HCT116 (cell line): ENCODE data around the gene HPCAL1. TPM values are rescaled to one million over a fixed set of nuclear protein-coding genes. Genes with fewer than 3 reads are reported as not detected.

ENCODE experiments used
- ATAC-seq: fragments of 200-7000 bp; cut with Tn5 transposase; 2 replicates; pipeline ENCODE4 v1.9.1; 2020; ENCODE audit warnings: mild to moderate bottlenecking, moderate library complexity
- BruUV-seq: library from RNA; stranded (reverse); fragments of 400-500 nt; replicated peaks from 2 replicates; lab custom pipeline; 2021; lab: Mats Ljungman, UMichigan
- CTCF ChIA-PET: fragments of 300-600 bp; sonication (Branson Sonifier 250); formaldehyde crosslinking; loops from one replicate; lab custom pipeline; 2021; ENCODE audit warnings: antibody characterized with exemption; lab: Charles Lee
- POLR2A ChIA-PET: fragments of 300-600, 350-600 bp; sonication (Branson Sonifier 250); formaldehyde crosslinking; loops from one replicate; lab custom pipeline; 2021; ENCODE audit warnings: antibody characterized with exemption; lab: Charles Lee
- RAD21 ChIA-PET, 2 experiments: fragments of 300-600 bp; sonication (Branson Sonifier 250); formaldehyde crosslinking; loops; one replicate each; lab custom pipeline; 2023; ENCODE audit warnings: low total read pairs in 2 of 2; ENCODE audit not compliant: uncharacterized antibody in 2 of 2, unreplicated experiment in 2 of 2, low non-redundant PET in 1 of 2; lab: Charles Lee
- DNase-seq: peaks from one replicate; pipeline ENCODE4 v3.0.0-alpha.2; 2010; ENCODE audit warnings: low read depth, low spot score
- H2AFZ ChIP-seq: fragments of 200-600 bp; shearing (Covaris generic), sonication (generic); 2 replicates; pipeline ENCODE4 v1.6.1; 2017; ENCODE audit warnings: low read depth, mixed run types, mixed read lengths, antibody characterized with exemption, low read length; ENCODE audit not compliant: poor library complexity, severe bottlenecking
- H3K27ac ChIP-seq: 2 replicates; pipeline ENCODE4 v1.5.1; 2012; ENCODE audit warnings: low read depth, low read length
- H3K27me3 ChIP-seq: fragments of 200-600 bp; sonication (generic); 2 replicates; pipeline ENCODE4 v1.6.1; 2016; ENCODE audit warnings: mixed run types, low read length, mixed read lengths; ENCODE audit not compliant: insufficient read depth
- H3K36me3 ChIP-seq, 2 experiments: fragments of 200-500 bp in 1 of 2; fragments of 200-600 bp in 1 of 2; sonication (Bioruptor generic) in 1 of 2; sonication (generic) in 1 of 2; 2 replicates each; pipeline versions ENCODE4 v1.5.1 to v1.6.1; 2014 to 2016; ENCODE audit warnings: low read length in 2 of 2, inconsistent platforms in 1 of 2, mixed read lengths in 1 of 2, mixed run types in 1 of 2; ENCODE audit not compliant: insufficient read depth in 2 of 2, control insufficient read depth in 1 of 2
- H3K4me1 ChIP-seq, 2 experiments: fragments of 200-600 bp in 1 of 2; sonication (generic) in 1 of 2; 2 replicates each; pipeline versions ENCODE4 v1.5.1 to v1.6.1; 2012 to 2017; ENCODE audit warnings: low read length in 2 of 2, inconsistent platforms in 1 of 2, mild to moderate bottlenecking in 1 of 2, mixed read lengths in 1 of 2, mixed run types in 1 of 2, moderate library complexity in 1 of 2; ENCODE audit not compliant: insufficient read depth in 2 of 2, control insufficient read depth in 1 of 2
- H3K4me2 ChIP-seq: fragments of 200-600 bp; sonication (generic); 2 replicates; pipeline ENCODE4 v1.6.1; 2017; ENCODE audit warnings: mixed run types, low read length, mixed read lengths
- H3K4me3 ChIP-seq, 2 experiments: fragments of 200-600 bp in 1 of 2; sonication (generic) in 1 of 2; replicated peaks in 1 of 2; 2 replicates each; pipeline ENCODE4 v1.5.1; 2011 to 2016; ENCODE audit warnings: low read length in 2 of 2, control low read depth in 1 of 2, low read depth in 1 of 2, mild to moderate bottlenecking in 1 of 2, mixed read lengths in 1 of 2, mixed run types in 1 of 2
- H3K79me2 ChIP-seq: fragments of 200-600 bp; sonication (generic); 2 replicates; pipeline ENCODE4 v1.6.1; 2017; ENCODE audit warnings: mild to moderate bottlenecking, mixed run types, low read length, moderate library complexity, mixed read lengths; ENCODE audit not compliant: insufficient read depth
- H3K9ac ChIP-seq: fragments of 200-600 bp; sonication (generic); 2 replicates; pipeline ENCODE4 v1.6.1; 2016; ENCODE audit warnings: low read length, mixed read lengths
- H3K9me2 ChIP-seq: fragments of 200-600 bp; sonication (generic), shearing (Covaris generic); 2 replicates; pipeline ENCODE4 v1.6.1; 2017; ENCODE audit warnings: mixed run types, mild to moderate bottlenecking, moderate library complexity; ENCODE audit not compliant: insufficient read depth
- H3K9me3 ChIP-seq, 2 experiments: fragments of 200-500 bp in 1 of 2; fragments of 200-600 bp in 1 of 2; sonication (Bioruptor generic) in 1 of 2; sonication (generic) in 1 of 2; 2 replicates each; pipeline ENCODE4 v1.6.1; 2014 to 2017; ENCODE audit warnings: low read length in 2 of 2, mixed read lengths in 2 of 2, inconsistent platforms in 1 of 2, low read depth in 1 of 2, mild to moderate bottlenecking in 1 of 2, mixed run types in 1 of 2, moderate library complexity in 1 of 2; ENCODE audit not compliant: control insufficient read depth in 1 of 2, insufficient read depth in 1 of 2
- H4K20me1 ChIP-seq: fragments of 200-600 bp; sonication (generic), shearing (Covaris generic); 2 replicates; pipeline ENCODE4 v1.6.1; 2017; ENCODE audit warnings: mixed run types, mild to moderate bottlenecking, moderate library complexity; ENCODE audit not compliant: insufficient read depth
- CBX3 ChIP-seq: IDR thresholded peaks from 2 replicates; pipeline ENCODE4 v1.6.1; 2012; ENCODE audit warnings: low read depth
- EGR1 ChIP-seq: IDR thresholded peaks from 2 replicates; pipeline ENCODE4 v1.6.1; 2012; ENCODE audit warnings: low read depth
- ELF1 ChIP-seq: IDR thresholded peaks from 2 replicates; pipeline ENCODE4 v1.6.1; 2012; ENCODE audit warnings: low read depth, borderline replicate concordance
- EZH2 ChIP-seq: fragments of 200-600 bp; sonication (generic); IDR thresholded peaks from 2 replicates; pipeline ENCODE4 v1.6.1; 2017; ENCODE audit warnings: antibody characterized with exemption, mixed run types
- EZH2phosphoT487 ChIP-seq: fragments of 200-600 bp; IDR thresholded peaks from 2 replicates; pipeline ENCODE4 v1.6.1; 2018; ENCODE audit warnings: antibody characterized with exemption, borderline replicate concordance
- FOSL1 ChIP-seq: IDR thresholded peaks from 2 replicates; pipeline ENCODE4 v1.6.1; 2012; ENCODE audit warnings: low read depth
- JUND ChIP-seq: IDR thresholded peaks from 2 replicates; pipeline ENCODE4 v1.6.1; 2012
- MAX ChIP-seq: IDR thresholded peaks from 2 replicates; pipeline ENCODE4 v1.6.1; 2012
- POLR2A ChIP-seq: IDR thresholded peaks from 2 replicates; pipeline ENCODE4 v1.7.0; 2011; ENCODE audit warnings: borderline replicate concordance; ENCODE audit not compliant: insufficient read depth, insufficient read length; ENCODE audit errors: extremely low read depth
- POLR2AphosphoS5 ChIP-seq: IDR thresholded peaks from 2 replicates; pipeline ENCODE4 v1.6.1; 2011; ENCODE audit warnings: mild to moderate bottlenecking, low read depth, low read length, moderate library complexity
- RAD21 ChIP-seq: IDR thresholded peaks from 2 replicates; pipeline ENCODE4 v1.6.1; 2012; ENCODE audit warnings: low read depth, mild to moderate bottlenecking
- SP1 ChIP-seq: IDR thresholded peaks from 2 replicates; pipeline ENCODE4 v1.6.1; 2012; ENCODE audit warnings: low read depth
- SRF ChIP-seq: IDR thresholded peaks from 2 replicates; pipeline ENCODE4 v1.6.1; 2012; ENCODE audit warnings: low read depth
- TCF7L2 ChIP-seq: IDR thresholded peaks from 2 replicates; pipeline ENCODE4 v1.7.0; 2011; ENCODE audit warnings: borderline replicate concordance, inconsistent platforms; ENCODE audit not compliant: insufficient read depth, insufficient read length; ENCODE audit errors: extremely low read depth
- YY1 ChIP-seq: IDR thresholded peaks from 2 replicates; pipeline ENCODE4 v1.6.1; 2011; ENCODE audit warnings: low read length, low read depth, moderate library complexity, mild to moderate bottlenecking; ENCODE audit not compliant: insufficient replicate concordance; ENCODE audit errors: extremely low read depth
- ZBTB33 ChIP-seq: IDR thresholded peaks from 2 replicates; pipeline ENCODE4 v1.6.1; 2011; ENCODE audit warnings: mild to moderate bottlenecking, low read length, moderate library complexity; ENCODE audit not compliant: insufficient replicate concordance; ENCODE audit errors: extremely low read depth
- ZFX ChIP-seq: fragments of 450-650 bp; IDR thresholded peaks from 2 replicates; pipeline ENCODE4 v1.6.1; 2017
- intact Hi-C: fragments of 100-400 bp; cut with micrococcal nuclease; formaldehyde crosslinking; loops from 2 replicates; pipeline ENCODE4 v1.10.0; 2022
- total RNA-seq: library from RNA; stranded (reverse); gene quantifications from one replicate; pipeline ENCODE4 v1.2.1, GENCODE V29; 2021; ENCODE audit not compliant: unreplicated experiment

Gene HPCAL1
- total RNA-seq, 1 experiment from 2014 or later, result 111 TPM

GRCh38 chr2:10330700-10331026 lies 28.0 kb downstream of the HPCAL1 start:
- Histone ChIP-seq H3K9me3 (0 out of 4 replicates have a peak, but pooled peaks cover 0 to 6% of the 10 kb centered on the region in 2 experiments), H2AFZ (no peak overlapping the region), H3K27ac (peak overlapping the region; percentile 53), H4K20me1 (peaks cover 3% of the 10 kb centered on the region; the same call in 1 of the 2 replicates), H3K79me2 (peaks cover 100% of the 10 kb centered on the region), H3K4me1 (peaks cover 46 to 71% of the 10 kb centered on the region in 2 experiments), H3K4me3 (peak overlapping the region; percentile 23 to 45), H3K27me3 (no peaks in the 10 kb centered on the region), H3K9me2 (no peaks in the 10 kb centered on the region), H3K4me2 (peak overlapping the region; percentile 84), H3K9ac (peak overlapping the region; percentile 47), H3K36me3 (peaks cover 0 to 11% of the 10 kb centered on the region in 2 experiments; a peak in 1 of 4 replicates)
- DNase-seq, result no peak
- CTCF ChIA-PET, result no interaction called here
- no TSS peak for BruUV-seq
- POLR2A ChIA-PET, result no interaction called here
- intact Hi-C loops, result no loop called here
- no peak for ATAC-seq
- RAD21 ChIA-PET, result interaction anchor here in 1 of 2 experiments (1.0 kb wide), 1 partner anchor 78 kb away, joined by 3 read pairs; no protein-coding TSS in a partner anchor
- TF ChIP-seq YY1 (no peak), TCF7L2 (no peak)

- Histone ChIP-seq H3K9me3 (0 out of 4 replicates have a peak, but pooled peaks cover 0 to 6% of the 10 kb centered on the region in 2 experiments), H3K9me2 (no peaks in the 10 kb centered on the region), H3K4me2 (peak overlapping the region; percentile 84), H3K9ac (peak overlapping the region; percentile 47), H3K27ac (peak overlapping the region; percentile 53), H3K4me3 (peak overlapping the region; percentile 23 to 45), H3K4me1 (peaks cover 46 to 68% of the 10 kb centered on the region in 2 experiments), H3K27me3 (no peaks in the 10 kb centered on the region), H2AFZ (no peak overlapping the region), H3K36me3 (peaks cover 0 to 11% of the 10 kb centered on the region in 2 experiments; a peak in 1 of 4 replicates), H3K79me2 (peaks cover 100% of the 10 kb centered on the region), H4K20me1 (peaks cover 3% of the 10 kb centered on the region; the same call in 1 of the 2 replicates)
- intact Hi-C loops, result no loop called here
- ChIA-PET RAD21 (interaction anchor here in 1 of 2 experiments (1.0 kb wide), 1 partner anchor 78 kb away, joined by 3 read pairs; no protein-coding TSS in a partner anchor), POLR2A (no interaction called here), CTCF (no interaction called here)
- DNase-seq (peak; percentile 39), ATAC-seq (peak; percentile 84)
- TF ChIP-seq ELF1 (no peak), JUND (no peak; the same call in 1 of the 2 replicates), CBX3 (0 out of 2 replicates have a peak, but pooled peaks have one; percentile 51), SRF (no peak), EGR1 (peak; percentile 92), POLR2A (no peak), ZFX (no peak), EZH2phosphoT487 (no peak), ZBTB33 (no peak), RAD21 (peak; percentile 38; the same call in 1 of the 2 replicates), EZH2 (no peak), SP1 (peak; percentile 85), POLR2AphosphoS5 (peak; percentile 29; the same call in 1 of the 2 replicates), YY1 (peak; percentile 30), FOSL1 (0 out of 2 replicates have a peak, but pooled peaks have one; percentile 28), MAX (peak; percentile 85)
- BruUV-seq, result no TSS peak
Measured at GRCh38 chr2:10331027-10331701, 28.5 kb downstream of the HPCAL1 start.
